ENCODE measurements around the gene ULK4. TPM values are rescaled to one million over a fixed set of nuclear protein-coding genes. Genes with fewer than 3 reads are reported as not detected.

Gene ULK4
- total RNA-seq, 1 experiment from 2014 or later: 4.2 TPM

DNA sequence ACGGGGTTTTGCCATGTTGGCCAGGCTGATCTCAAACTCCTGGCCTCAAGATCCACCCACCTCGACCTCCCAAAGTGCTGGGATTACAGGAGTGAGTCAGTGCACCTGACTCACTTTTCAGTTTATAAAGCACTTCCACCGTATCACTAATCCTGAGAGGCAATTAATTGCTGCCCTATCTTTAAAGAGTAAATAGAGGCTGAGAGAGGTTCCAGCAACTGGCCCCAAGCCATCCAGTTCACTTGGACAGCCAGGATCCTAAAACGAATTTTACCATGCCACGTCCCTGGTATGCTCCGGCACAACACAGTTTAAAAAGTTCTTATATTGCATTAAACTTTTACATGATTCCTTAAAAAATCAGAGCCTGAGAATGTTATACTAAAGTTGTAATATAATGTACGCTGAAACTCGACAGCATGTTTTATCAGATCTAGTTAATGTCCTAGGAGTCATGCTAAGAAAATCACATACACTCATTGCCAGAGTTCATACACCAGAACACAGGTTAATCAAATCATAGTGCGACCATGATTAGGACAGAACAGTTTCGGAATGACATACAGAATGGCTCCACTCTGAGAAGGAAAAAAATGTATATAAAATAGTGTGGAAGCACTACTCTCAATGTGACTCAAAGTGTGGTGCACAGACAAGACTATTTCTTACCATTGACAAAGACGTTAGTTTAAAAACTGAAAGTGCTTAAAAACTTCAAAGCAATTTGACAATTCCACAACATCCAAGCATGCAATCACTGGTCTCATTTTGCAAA lies 125.4 kb downstream of the ULK4 start:
- intact Hi-C loops (cut with micrococcal nuclease; ENCODE audit: unreplicated experiment): no loop called here
- Histone ChIP-seq H3K36me3 (ENCODE audit: control insufficient read depth, insufficient read depth, low read length) (no peaks in the 10 kb centered on the region), H3K9me3 (no peaks in the 10 kb centered on the region), H3K4me1 (no peaks in the 10 kb centered on the region), H3K4me3 (ENCODE audit: low read depth, low read length) (no peak overlapping the region), H3K27me3 (replicated peaks; ENCODE audit: control insufficient read depth, insufficient read depth, low read length) (no peaks in the 10 kb centered on the region)
- Mint-ChIP-seq H3K36me3 (ENCODE audit: insufficient read depth, unreplicated experiment) (no peaks in the 10 kb centered on the region), H3K4me1 (ENCODE audit: low read depth, unreplicated experiment) (peaks cover 8% of the 10 kb centered on the region), H3K4me3 (ENCODE audit: unreplicated experiment) (no peak overlapping the region), H3K27ac (ENCODE audit: unreplicated experiment) (no peak overlapping the region), H3K9me3 (ENCODE audit: unreplicated experiment) (peaks cover 1% of the 10 kb centered on the region), H3K27me3 (ENCODE audit: insufficient read depth, unreplicated experiment) (no peaks in the 10 kb centered on the region)
- TF ChIP-seq, protein P1, sequence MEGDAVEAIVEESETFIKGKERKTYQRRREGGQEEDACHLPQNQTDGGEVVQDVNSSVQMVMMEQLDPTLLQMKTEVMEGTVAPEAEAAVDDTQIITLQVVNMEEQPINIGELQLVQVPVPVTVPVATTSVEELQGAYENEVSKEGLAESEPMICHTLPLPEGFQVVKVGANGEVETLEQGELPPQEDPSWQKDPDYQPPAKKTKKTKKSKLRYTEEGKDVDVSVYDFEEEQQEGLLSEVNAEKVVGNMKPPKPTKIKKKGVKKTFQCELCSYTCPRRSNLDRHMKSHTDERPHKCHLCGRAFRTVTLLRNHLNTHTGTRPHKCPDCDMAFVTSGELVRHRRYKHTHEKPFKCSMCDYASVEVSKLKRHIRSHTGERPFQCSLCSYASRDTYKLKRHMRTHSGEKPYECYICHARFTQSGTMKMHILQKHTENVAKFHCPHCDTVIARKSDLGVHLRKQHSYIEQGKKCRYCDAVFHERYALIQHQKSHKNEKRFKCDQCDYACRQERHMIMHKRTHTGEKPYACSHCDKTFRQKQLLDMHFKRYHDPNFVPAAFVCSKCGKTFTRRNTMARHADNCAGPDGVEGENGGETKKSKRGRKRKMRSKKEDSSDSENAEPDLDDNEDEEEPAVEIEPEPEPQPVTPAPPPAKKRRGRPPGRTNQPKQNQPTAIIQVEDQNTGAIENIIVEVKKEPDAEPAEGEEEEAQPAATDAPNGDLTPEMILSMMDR (IDR thresholded peaks at IDR 0.05; ENCODE audit: insufficient read depth in 1 of 2, low read depth in 1 of 2, low read length in 1 of 2, severe bottlenecking in 1 of 2, unreplicated experiment in 1 of 2): no peak
- CTCF ChIA-PET: no interaction called here
- POLR2A ChIA-PET: no interaction called here
- DNase-seq: no peak
- no TSS peak for BruUV-seq (replicated peaks)

DNA sequence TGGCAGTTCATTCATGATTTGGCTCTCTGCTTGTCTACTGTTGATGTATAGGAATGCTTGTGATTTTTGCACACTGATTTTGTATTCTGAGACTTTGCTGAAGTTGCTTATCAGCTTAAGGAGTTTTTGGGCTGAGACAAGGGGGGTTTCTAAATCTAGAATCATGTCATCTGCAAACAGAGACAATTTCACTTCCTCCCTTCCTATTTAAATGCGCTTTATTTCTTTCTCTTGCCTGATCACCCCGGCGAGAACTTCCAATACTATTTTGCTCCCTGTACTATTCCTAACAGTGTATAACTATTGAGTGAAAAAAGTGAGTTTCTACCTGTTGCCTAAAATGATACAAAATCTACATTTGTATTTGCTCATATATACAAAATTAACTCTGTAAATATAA lies 128.3 kb downstream of the ULK4 start:
- ChIA-PET CTCF (no interaction called here), POLR2A (no interaction called here)
- no peaks in the 10 kb centered on the region for H3K36me3 ChIP-seq (ENCODE audit: control insufficient read depth, insufficient read depth, low read length)
- no peaks in the 10 kb centered on the region for H3K9me3 Mint-ChIP-seq (ENCODE audit: unreplicated experiment)
- no peak for DNase-seq
- H3K27me3 ChIP-seq (replicated peaks; ENCODE audit: control insufficient read depth, insufficient read depth, low read length): no peaks in the 10 kb centered on the region
- no TSS peak for BruUV-seq (replicated peaks)
- H3K4me1 ChIP-seq: no peaks in the 10 kb centered on the region
- intact Hi-C loops (cut with micrococcal nuclease; ENCODE audit: unreplicated experiment): no loop called here
- H3K4me1 Mint-ChIP-seq (ENCODE audit: low read depth, unreplicated experiment): peaks cover 8% of the 10 kb centered on the region
- H3K9me3 ChIP-seq: no peaks in the 10 kb centered on the region
- TF ChIP-seq, protein P1 (IDR thresholded peaks at IDR 0.05; ENCODE audit: insufficient read depth in 1 of 2, low read depth in 1 of 2, low read length in 1 of 2, severe bottlenecking in 1 of 2, unreplicated experiment in 1 of 2): no peak
- H3K27me3 Mint-ChIP-seq (ENCODE audit: insufficient read depth, unreplicated experiment): no peaks in the 10 kb centered on the region
- H3K27ac Mint-ChIP-seq (ENCODE audit: unreplicated experiment): no peak overlapping the region
- no peaks in the 10 kb centered on the region for H3K36me3 Mint-ChIP-seq (ENCODE audit: insufficient read depth, unreplicated experiment)
- no peak overlapping the region for H3K4me3 ChIP-seq (ENCODE audit: low read depth, low read length)
- H3K4me3 Mint-ChIP-seq (ENCODE audit: unreplicated experiment): no peak overlapping the region

DNA sequence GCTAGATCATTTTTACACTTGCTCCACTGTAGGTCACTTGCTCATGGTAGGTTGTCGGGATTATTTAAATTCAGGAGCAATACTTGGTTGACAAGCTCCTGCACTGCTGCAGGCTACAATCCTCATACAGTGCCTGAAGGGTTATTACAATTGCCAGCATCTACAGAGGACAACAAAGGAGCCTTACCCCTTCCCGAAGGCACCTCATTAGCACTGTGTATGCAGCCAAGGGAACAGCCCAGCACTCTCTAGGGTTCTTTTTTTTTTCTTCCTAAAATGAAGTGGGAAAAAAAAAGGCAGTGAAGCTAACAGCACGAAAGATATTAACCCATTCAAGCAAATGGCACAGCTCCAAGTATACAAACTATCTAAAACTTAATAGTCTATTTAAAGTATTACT lies 142.7 kb downstream of the ULK4 start:
- Mint-ChIP-seq H3K4me1 (ENCODE audit: low read depth, unreplicated experiment) (no peaks in the 10 kb centered on the region), H3K9me3 (ENCODE audit: unreplicated experiment) (peaks cover 9% of the 10 kb centered on the region), H3K36me3 (ENCODE audit: insufficient read depth, unreplicated experiment) (no peaks in the 10 kb centered on the region), H3K27me3 (ENCODE audit: insufficient read depth, unreplicated experiment) (peaks cover 3% of the 10 kb centered on the region), H3K4me3 (ENCODE audit: unreplicated experiment) (no peak overlapping the region), H3K27ac (ENCODE audit: unreplicated experiment) (no peak overlapping the region)
- TF ChIP-seq, protein P1 (IDR thresholded peaks at IDR 0.05; ENCODE audit: insufficient read depth in 1 of 2, low read depth in 1 of 2, low read length in 1 of 2, severe bottlenecking in 1 of 2, unreplicated experiment in 1 of 2): no peak
- no peaks in the 10 kb centered on the region for H3K9me3 ChIP-seq
- H3K4me3 ChIP-seq (ENCODE audit: low read depth, low read length): no peak overlapping the region
- ChIA-PET POLR2A (no interaction called here), CTCF (no interaction called here)
- H3K36me3 ChIP-seq (ENCODE audit: control insufficient read depth, insufficient read depth, low read length): no peaks in the 10 kb centered on the region
- no peak for DNase-seq
- intact Hi-C loops (cut with micrococcal nuclease; ENCODE audit: unreplicated experiment): no loop called here
- no peaks in the 10 kb centered on the region for H3K27me3 ChIP-seq (replicated peaks; ENCODE audit: control insufficient read depth, insufficient read depth, low read length)
- BruUV-seq (replicated peaks): no TSS peak
- no peaks in the 10 kb centered on the region for H3K4me1 ChIP-seq
